Neural cell (in vitro differentiated cells): Measurements from ENCODE around the gene ZNF616.

Source experiments
- CTCF ChIP-seq: fragments of 450-650 bp; IDR thresholded peaks from 2 replicates; pipeline ENCODE4 v1.5.1; 2014; ENCODE audit warnings: antibody characterized with exemption, mild to moderate bottlenecking, moderate library complexity; ENCODE audit not compliant: poor library complexity, severe bottlenecking
- EP300 ChIP-seq: fragments of 450-650 bp; conservative IDR thresholded peaks from 2 replicates; pipeline ENCODE4 v1.6.1; 2014; ENCODE audit warnings: antibody characterized with exemption, mild to moderate bottlenecking, moderate library complexity; ENCODE audit not compliant: poor library complexity, severe bottlenecking
- EZH2 ChIP-seq: fragments of 200-600, 300-800 bp; shearing (Covaris generic), sonication (generic); IDR thresholded peaks from 2 replicates; pipeline ENCODE4 v1.6.1; 2014; ENCODE audit warnings: antibody characterized with exemption, low read length, borderline replicate concordance, mild to moderate bottlenecking; ENCODE audit not compliant: insufficient read depth, poor library complexity, severe bottlenecking
- MXI1 ChIP-seq: fragments of 450-650 bp; conservative IDR thresholded peaks from 2 replicates; pipeline ENCODE4 v1.6.1; 2014; ENCODE audit warnings: antibody characterized with exemption, mild to moderate bottlenecking; ENCODE audit not compliant: poor library complexity, severe bottlenecking
- POLR2AphosphoS5 ChIP-seq: IDR thresholded peaks from 2 replicates; pipeline ENCODE4 v1.6.1; 2012
- RAD21 ChIP-seq: fragments of 450-650 bp; conservative IDR thresholded peaks from 2 replicates; pipeline ENCODE4 v1.6.1; 2014; ENCODE audit warnings: antibody characterized with exemption, mild to moderate bottlenecking, moderate library complexity
- REST ChIP-seq: IDR thresholded peaks from 2 replicates; pipeline ENCODE4 v1.6.1; 2012; ENCODE audit warnings: borderline replicate concordance
- TAF1 ChIP-seq: IDR thresholded peaks from 2 replicates; pipeline ENCODE4 v1.6.1; 2012; ENCODE audit warnings: low read depth

GRCh38 chr19:52115526-52116053, 24.1 kb downstream of the ZNF616 start:
- TF ChIP-seq CTCF (no peak), TAF1 (no peak), EZH2 (no peak), REST (no peak), POLR2AphosphoS5 (no peak), EP300 (no peak), MXI1 (no peak), RAD21 (no peak)
